Right lobe of liver (tissue), 4 donors: ENCODE results near the gene MAP3K13.

Experiments used
- CTCF ChIP-seq, 4 donors: fragments of 200-600 bp in 3 of 4; fragments of 450-650 bp in 1 of 4; IDR thresholded peaks; one replicate each; pipeline versions ENCODE4 v1.5.1 to v1.8.0; 2016 to 2022; ENCODE audit warnings: antibody characterized with exemption in 4 of 4, mild to moderate bottlenecking in 2 of 4
- POLR2A ChIP-seq: fragments of 450-650 bp; IDR thresholded peaks from one replicate; pipeline ENCODE4 v1.6.1; 2017; ENCODE audit warnings: antibody characterized with exemption, mild to moderate bottlenecking
- donor health status: DM: no; HTN: no; CAD: no.
- donor health status: DM: no; HTN: no; CAD: no.
- donor health status: DM: no; HTN: yes; CAD: no.

GRCh38 chr3:185484296-185484695 lies 121.4 kb downstream of the MAP3K13 start:
- TF ChIP-seq POLR2A (no peak), CTCF (IDR thresholded peaks at IDR 0.05) (no peak)
